Upper lobe of right lung (tissue), 1 donor: ENCODE measurements around the gene ZNRF1. TPM values are rescaled to one million over a fixed set of nuclear protein-coding genes. Genes with fewer than 3 reads are reported as not detected.

Experiments
- ATAC-seq: fragments of 200-7000 bp; cut with Tn5 transposase; one replicate; pipeline ENCODE4 v1.9.1; 2020; ENCODE audit warnings: mild to moderate bottlenecking, moderate library complexity
- DNase-seq: peaks from one replicate; pipeline ENCODE4 v3.0.0-alpha.2; 2020
- H3K27ac ChIP-seq: fragments of 200-600 bp; one replicate; pipeline ENCODE4 v1.8.0; 2022
- H3K27me3 ChIP-seq: fragments of 200-600 bp; one replicate; pipeline ENCODE4 v1.8.0; 2022; ENCODE audit warnings: mild to moderate bottlenecking
- H3K36me3 ChIP-seq: fragments of 200-600 bp; one replicate; pipeline ENCODE4 v1.8.0; 2022
- H3K4me1 ChIP-seq: fragments of 200-600 bp; one replicate; pipeline ENCODE4 v1.8.0; 2022
- H3K4me3 ChIP-seq: fragments of 200-600 bp; one replicate; pipeline ENCODE4 v1.8.0; 2022; ENCODE audit warnings: mild to moderate bottlenecking
- H3K9me3 ChIP-seq: fragments of 200-600 bp; one replicate; pipeline ENCODE4 v1.8.0; 2022
- intact Hi-C: fragments of 100-400 bp; cut with DNase I; formaldehyde crosslinking; loops from one replicate; pipeline ENCODE4 v1.11.0; 2022
- total RNA-seq: library from RNA; stranded (reverse); fragmentation: NEBNext Ultra II Directional; extraction: Animal tissue kit (Norgen Biotek cat#: 25700); gene quantifications from one replicate; pipeline ENCODE4 v1.2.1, GENCODE V29; 2021
- TF ChIP-seq, protein P1 (sequence below): fragments of 200-600 bp; IDR thresholded peaks from one replicate; pipeline ENCODE4 v1.8.0; 2022; ENCODE audit warnings: antibody characterized with exemption
- donor health status: DM: no; HTN: yes; CAD: no; lungs with severe emphysema.

Gene ZNRF1
- total RNA-seq, 1 donor from 2014 or later = 21.3 TPM

DNA sequence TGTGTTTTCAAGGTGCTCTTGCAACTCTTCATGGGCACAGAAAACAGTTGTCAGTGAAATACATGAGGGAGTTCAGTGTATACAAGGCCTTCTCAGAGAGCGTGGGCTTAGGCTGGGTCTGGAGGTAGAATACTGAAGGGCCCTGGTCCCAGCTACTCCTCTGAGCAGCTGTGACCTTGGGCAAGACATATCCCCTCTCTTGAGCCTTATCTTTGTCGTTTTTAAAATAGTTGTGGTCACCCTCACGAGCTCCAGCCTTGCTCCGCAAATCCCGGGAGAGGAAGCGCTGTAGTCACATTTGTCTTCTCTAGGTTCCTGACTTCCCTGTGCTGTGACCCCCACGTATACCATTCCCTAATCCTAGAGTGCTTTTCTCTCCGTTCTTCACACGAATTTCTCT is 3.6 kb downstream of the ZNRF1 start:
- no peak overlapping the region for H3K4me3 ChIP-seq
- no peak overlapping the region for H3K27ac ChIP-seq
- no peaks in the 10 kb centered on the region for H3K36me3 ChIP-seq
- intact Hi-C loops = no loop called here
- DNase-seq (no peak), ATAC-seq (no peak)
- no peaks in the 10 kb centered on the region for H3K27me3 ChIP-seq
- peaks cover 24% of the 10 kb centered on the region for H3K4me1 ChIP-seq
- no peaks in the 10 kb centered on the region for H3K9me3 ChIP-seq
- TF ChIP-seq, protein P1, sequence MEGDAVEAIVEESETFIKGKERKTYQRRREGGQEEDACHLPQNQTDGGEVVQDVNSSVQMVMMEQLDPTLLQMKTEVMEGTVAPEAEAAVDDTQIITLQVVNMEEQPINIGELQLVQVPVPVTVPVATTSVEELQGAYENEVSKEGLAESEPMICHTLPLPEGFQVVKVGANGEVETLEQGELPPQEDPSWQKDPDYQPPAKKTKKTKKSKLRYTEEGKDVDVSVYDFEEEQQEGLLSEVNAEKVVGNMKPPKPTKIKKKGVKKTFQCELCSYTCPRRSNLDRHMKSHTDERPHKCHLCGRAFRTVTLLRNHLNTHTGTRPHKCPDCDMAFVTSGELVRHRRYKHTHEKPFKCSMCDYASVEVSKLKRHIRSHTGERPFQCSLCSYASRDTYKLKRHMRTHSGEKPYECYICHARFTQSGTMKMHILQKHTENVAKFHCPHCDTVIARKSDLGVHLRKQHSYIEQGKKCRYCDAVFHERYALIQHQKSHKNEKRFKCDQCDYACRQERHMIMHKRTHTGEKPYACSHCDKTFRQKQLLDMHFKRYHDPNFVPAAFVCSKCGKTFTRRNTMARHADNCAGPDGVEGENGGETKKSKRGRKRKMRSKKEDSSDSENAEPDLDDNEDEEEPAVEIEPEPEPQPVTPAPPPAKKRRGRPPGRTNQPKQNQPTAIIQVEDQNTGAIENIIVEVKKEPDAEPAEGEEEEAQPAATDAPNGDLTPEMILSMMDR = no peak

DNA sequence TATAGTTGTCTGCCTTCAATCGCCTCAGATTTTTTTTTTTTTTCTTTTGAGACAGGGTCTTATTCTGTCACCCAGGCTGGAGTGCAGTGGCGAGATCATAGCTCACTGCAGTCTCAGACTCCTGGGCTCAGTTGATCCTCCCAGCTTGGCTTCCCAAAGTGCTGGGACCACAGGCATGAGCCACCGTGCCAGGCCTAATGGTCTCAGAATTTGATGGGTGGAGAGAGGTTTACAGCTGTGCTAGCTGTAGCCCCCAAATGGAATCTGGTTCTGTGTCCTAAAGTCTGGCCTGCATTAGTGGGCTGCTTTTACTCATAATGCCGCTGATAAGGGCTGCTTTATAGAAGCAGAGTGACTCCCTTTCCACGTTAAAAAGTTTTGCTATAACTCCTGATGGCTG is 5.1 kb downstream of the ZNRF1 start:
- DNase-seq = no peak
- Histone ChIP-seq H3K36me3 (no peaks in the 10 kb centered on the region), H3K4me3 (no peak overlapping the region), H3K9me3 (no peaks in the 10 kb centered on the region), H3K4me1 (peaks cover 17% of the 10 kb centered on the region), H3K27me3 (no peaks in the 10 kb centered on the region), H3K27ac (no peak overlapping the region)
- no peak for ATAC-seq
- intact Hi-C loops = no loop called here
- TF ChIP-seq, protein P1 = no peak

DNA sequence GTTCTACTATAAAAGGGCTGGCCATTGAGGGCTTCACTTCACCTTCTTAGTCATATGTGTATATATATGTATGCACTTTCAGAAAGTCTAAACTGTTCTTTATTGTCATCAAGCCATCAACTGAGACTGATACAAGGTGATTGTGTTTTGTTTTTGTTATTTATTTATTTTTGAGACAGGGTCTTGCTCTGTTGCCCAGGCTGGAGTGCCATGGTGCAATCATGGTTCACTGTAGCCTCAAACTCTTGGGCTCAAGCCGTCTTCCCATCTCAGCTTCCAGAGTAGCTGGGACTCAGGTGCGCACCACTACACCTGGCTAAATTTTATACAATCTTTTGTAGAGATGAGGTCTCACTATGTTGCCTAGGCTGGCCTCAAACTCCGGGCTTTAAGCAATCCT is 5.6 kb downstream of the ZNRF1 start:
- no peaks in the 10 kb centered on the region for H3K36me3 ChIP-seq
- TF ChIP-seq, protein P1 = no peak
- no peak for DNase-seq
- no peaks in the 10 kb centered on the region for H3K9me3 ChIP-seq
- intact Hi-C loops = no loop called here
- no peak overlapping the region for H3K4me3 ChIP-seq
- no peak overlapping the region for H3K27ac ChIP-seq
- H3K4me1 ChIP-seq = peaks cover 17% of the 10 kb centered on the region
- ATAC-seq = no peak
- no peaks in the 10 kb centered on the region for H3K27me3 ChIP-seq

DNA sequence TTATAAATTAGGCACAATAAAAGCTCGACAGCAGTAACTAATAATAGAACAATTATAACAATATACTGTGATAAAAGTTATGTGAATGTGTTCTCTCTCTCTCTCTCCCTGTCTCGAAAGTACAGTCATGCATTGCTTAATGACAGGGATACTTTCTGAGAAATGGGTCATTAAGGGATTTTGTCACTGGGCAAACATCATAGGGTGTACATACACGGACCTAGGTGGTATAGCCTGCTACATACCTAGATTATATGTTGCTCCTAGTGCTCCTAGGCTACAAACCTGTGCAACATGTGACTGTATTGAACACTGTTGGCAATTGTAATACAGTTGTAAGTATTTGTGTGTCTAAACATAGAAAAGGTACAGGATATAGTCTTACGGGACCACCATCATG is 6.9 kb downstream of the ZNRF1 start:
- Histone ChIP-seq H3K4me1 (peaks cover 7% of the 10 kb centered on the region), H3K36me3 (no peaks in the 10 kb centered on the region), H3K9me3 (no peaks in the 10 kb centered on the region), H3K27ac (no peak overlapping the region), H3K4me3 (no peak overlapping the region), H3K27me3 (no peaks in the 10 kb centered on the region)
- ATAC-seq = no peak
- TF ChIP-seq, protein P1 = no peak
- no peak for DNase-seq
- intact Hi-C loops = no loop called here

DNA sequence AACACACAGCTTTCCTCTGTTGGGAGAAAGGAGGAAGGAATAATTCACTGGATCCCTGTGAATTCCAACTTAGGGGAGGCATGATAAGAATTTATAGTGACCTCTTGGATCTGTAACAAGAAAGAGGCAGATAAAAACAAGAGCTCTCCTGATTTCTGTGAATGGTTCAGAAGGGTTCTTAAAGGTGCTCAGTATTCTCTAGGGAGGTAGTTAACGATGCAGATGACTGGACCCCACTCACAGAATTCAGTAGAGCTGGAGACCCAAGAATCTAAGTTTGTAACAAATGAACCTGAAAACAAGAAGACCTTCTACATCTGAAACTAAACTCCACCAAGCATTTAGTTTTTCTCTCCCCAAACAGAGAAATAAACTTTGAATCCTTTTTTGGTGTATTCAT is 8.6 kb downstream of the ZNRF1 start:
- TF ChIP-seq, protein P1 = no peak
- DNase-seq = no peak
- H3K27ac ChIP-seq = no peak overlapping the region
- H3K4me1 ChIP-seq = peaks cover 21% of the 10 kb centered on the region
- no peak for ATAC-seq
- no peaks in the 10 kb centered on the region for H3K9me3 ChIP-seq
- no peaks in the 10 kb centered on the region for H3K27me3 ChIP-seq
- intact Hi-C loops = no loop called here
- H3K4me3 ChIP-seq = no peak overlapping the region
- no peaks in the 10 kb centered on the region for H3K36me3 ChIP-seq

DNA sequence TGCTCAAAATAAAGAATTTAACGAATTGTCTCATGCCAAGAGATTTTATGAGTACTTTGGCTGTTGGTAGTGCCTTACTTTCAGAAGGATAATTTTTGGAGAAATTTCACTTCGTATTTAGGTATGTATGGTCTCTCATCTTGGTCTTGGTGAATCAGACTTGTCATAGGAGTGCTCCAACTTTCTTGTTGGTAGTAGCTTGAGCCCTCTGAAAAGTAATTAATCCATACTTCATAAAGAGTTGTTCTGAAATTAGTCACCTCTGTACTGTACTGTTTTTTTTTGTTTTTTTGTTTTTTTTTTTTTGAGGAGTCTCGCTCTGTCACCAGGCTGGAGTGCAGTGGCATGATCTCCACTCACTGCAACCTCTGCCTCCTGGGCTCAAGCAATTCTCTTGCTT is 11.6 kb downstream of the ZNRF1 start:
- peaks cover 28% of the 10 kb centered on the region for H3K4me1 ChIP-seq
- no peaks in the 10 kb centered on the region for H3K36me3 ChIP-seq
- no peak for ATAC-seq
- H3K9me3 ChIP-seq = no peaks in the 10 kb centered on the region
- no peak overlapping the region for H3K4me3 ChIP-seq
- no peak for DNase-seq
- no peak overlapping the region for H3K27ac ChIP-seq
- TF ChIP-seq, protein P1 = no peak
- no peaks in the 10 kb centered on the region for H3K27me3 ChIP-seq
- intact Hi-C loops = no loop called here
